ENCODE data around the gene FOXO3. TPM values are rescaled to one million over a fixed set of nuclear protein-coding genes. Genes with fewer than 3 reads are reported as not detected.

FOXO3 gene
- total RNA-seq, 1 donor from 2014 or later = 37.3 TPM

DNA sequence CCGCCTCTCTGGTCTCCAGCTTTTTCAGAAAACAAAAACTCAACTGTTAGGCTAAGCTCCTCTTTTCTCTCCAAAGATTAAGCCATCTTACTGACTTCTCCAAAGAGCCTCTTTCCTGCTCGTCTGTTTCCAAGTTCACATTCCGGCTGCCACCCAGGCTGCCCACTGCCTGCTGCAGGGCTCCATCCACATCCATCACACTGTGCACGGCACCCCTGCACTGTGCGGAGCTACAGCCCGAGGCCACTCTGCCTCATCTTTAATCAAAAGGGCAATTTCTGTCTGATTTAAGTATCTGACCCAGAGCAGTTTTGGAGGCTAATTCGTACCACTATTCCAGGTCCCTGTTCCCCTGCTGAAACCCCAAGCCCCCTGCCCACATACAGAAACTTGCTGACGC lies 145.9 kb downstream of the FOXO3 start:
- Mint-ChIP-seq H3K4me1 (ENCODE audit: low read depth, unreplicated experiment) (peaks cover 2% of the 10 kb centered on the region), H3K27ac (ENCODE audit: unreplicated experiment) (no peak overlapping the region), H3K27me3 (ENCODE audit: low read depth, unreplicated experiment) (peaks cover 14% of the 10 kb centered on the region), H3K4me3 (ENCODE audit: unreplicated experiment) (no peak overlapping the region), H3K36me3 (ENCODE audit: low read depth, unreplicated experiment) (no peaks in the 10 kb centered on the region), H3K9me3 (ENCODE audit: unreplicated experiment) (peaks cover 10% of the 10 kb centered on the region)
- no peak for TF ChIP-seq EZH2 (IDR thresholded peaks at IDR 0.05; ENCODE audit: insufficient read depth, low read length)
- TF ChIP-seq, protein P1, sequence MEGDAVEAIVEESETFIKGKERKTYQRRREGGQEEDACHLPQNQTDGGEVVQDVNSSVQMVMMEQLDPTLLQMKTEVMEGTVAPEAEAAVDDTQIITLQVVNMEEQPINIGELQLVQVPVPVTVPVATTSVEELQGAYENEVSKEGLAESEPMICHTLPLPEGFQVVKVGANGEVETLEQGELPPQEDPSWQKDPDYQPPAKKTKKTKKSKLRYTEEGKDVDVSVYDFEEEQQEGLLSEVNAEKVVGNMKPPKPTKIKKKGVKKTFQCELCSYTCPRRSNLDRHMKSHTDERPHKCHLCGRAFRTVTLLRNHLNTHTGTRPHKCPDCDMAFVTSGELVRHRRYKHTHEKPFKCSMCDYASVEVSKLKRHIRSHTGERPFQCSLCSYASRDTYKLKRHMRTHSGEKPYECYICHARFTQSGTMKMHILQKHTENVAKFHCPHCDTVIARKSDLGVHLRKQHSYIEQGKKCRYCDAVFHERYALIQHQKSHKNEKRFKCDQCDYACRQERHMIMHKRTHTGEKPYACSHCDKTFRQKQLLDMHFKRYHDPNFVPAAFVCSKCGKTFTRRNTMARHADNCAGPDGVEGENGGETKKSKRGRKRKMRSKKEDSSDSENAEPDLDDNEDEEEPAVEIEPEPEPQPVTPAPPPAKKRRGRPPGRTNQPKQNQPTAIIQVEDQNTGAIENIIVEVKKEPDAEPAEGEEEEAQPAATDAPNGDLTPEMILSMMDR (IDR thresholded peaks at IDR 0.05; ENCODE audit: insufficient read depth, low read depth, low read length) = no peak
- no peak for DNase-seq (ENCODE audit: low read depth)
- Histone ChIP-seq H3K4me3 (ENCODE audit: insufficient read depth, low read depth, low read length) (no peak overlapping the region), H3K4me1 (ENCODE audit: insufficient read depth, low read length) (no peaks in the 10 kb centered on the region), H3K27ac (ENCODE audit: low read depth, low read length) (no peak overlapping the region), H3K27me3 (ENCODE audit: insufficient read depth, low read length) (no peaks in the 10 kb centered on the region), H2AFZ (ENCODE audit: low read depth, low read length) (no peak overlapping the region), H3K36me3 (ENCODE audit: insufficient read depth, low read length) (no peaks in the 10 kb centered on the region), H3K9me3 (ENCODE audit: insufficient read depth, low read depth, low read length) (peaks cover 3% of the 10 kb centered on the region), H3K9ac (ENCODE audit: low read length) (no peak overlapping the region), H4K20me1 (ENCODE audit: insufficient read depth, low read length) (no peaks in the 10 kb centered on the region), H3K79me2 (ENCODE audit: insufficient read depth, low read length) (no peaks in the 10 kb centered on the region), H3K4me2 (ENCODE audit: low read length) (no peak overlapping the region)
- FAIRE-seq = no peak

DNA sequence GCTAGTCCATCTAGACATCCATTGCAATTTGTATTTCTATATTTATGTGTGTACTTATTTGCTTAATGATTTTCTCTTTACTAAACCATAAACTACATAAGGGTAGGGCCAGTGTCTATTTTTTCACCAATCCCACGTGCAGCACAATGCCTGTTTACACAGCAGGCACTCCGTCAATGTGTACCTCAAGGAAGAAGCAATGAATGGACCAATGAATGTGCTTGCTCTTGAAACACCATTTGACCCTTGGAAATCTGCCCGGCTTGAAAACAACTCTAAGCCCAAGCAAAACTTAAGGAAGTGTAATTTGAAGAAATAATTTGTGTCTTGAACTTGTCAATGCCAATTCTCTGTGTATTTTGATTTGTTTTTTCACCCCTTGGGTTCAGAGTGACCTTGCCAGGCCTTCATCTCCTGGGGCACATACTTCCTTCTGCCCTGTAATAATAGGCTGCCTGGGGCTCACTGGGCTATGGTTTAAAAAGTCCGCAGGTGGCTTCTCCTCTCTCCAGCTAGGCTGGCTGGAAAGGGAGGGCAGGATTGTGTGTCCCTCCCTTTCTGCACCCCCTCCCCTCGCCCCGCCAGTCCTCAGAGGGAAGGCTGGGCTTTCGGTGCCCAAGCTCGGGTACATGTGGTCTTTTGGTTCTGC lies 146.7 kb downstream of the FOXO3 start:
- no peak overlapping the region for H3K27ac ChIP-seq (ENCODE audit: low read depth, low read length)
- Mint-ChIP-seq H3K4me1 (ENCODE audit: low read depth, unreplicated experiment) (peaks cover 2% of the 10 kb centered on the region), H3K27me3 (ENCODE audit: low read depth, unreplicated experiment) (peaks cover 14% of the 10 kb centered on the region), H3K9me3 (ENCODE audit: unreplicated experiment) (peaks cover 6% of the 10 kb centered on the region), H3K27ac (ENCODE audit: unreplicated experiment) (no peak overlapping the region), H3K4me3 (ENCODE audit: unreplicated experiment) (no peak overlapping the region), H3K36me3 (ENCODE audit: low read depth, unreplicated experiment) (no peaks in the 10 kb centered on the region)
- no peaks in the 10 kb centered on the region for H3K36me3 ChIP-seq (ENCODE audit: insufficient read depth, low read length)
- no peaks in the 10 kb centered on the region for H3K4me1 ChIP-seq (ENCODE audit: insufficient read depth, low read length)
- no peak for DNase-seq (ENCODE audit: low read depth)
- no peaks in the 10 kb centered on the region for H3K27me3 ChIP-seq (ENCODE audit: insufficient read depth, low read length)
- no peak overlapping the region for H3K4me2 ChIP-seq (ENCODE audit: low read length)
- H3K79me2 ChIP-seq (ENCODE audit: insufficient read depth, low read length) = no peaks in the 10 kb centered on the region
- no peak overlapping the region for H3K4me3 ChIP-seq (ENCODE audit: insufficient read depth, low read depth, low read length)
- no peak overlapping the region for H3K9ac ChIP-seq (ENCODE audit: low read length)
- no peaks in the 10 kb centered on the region for H3K9me3 ChIP-seq (ENCODE audit: insufficient read depth, low read depth, low read length)
- H2AFZ ChIP-seq (ENCODE audit: low read depth, low read length) = no peak overlapping the region
- TF ChIP-seq EZH2 (IDR thresholded peaks at IDR 0.05; ENCODE audit: insufficient read depth, low read length) = no peak
- TF ChIP-seq, protein P1 (IDR thresholded peaks at IDR 0.05; ENCODE audit: insufficient read depth, low read depth, low read length) = no peak
- no peaks in the 10 kb centered on the region for H4K20me1 ChIP-seq (ENCODE audit: insufficient read depth, low read length)
- FAIRE-seq = no peak

DNA sequence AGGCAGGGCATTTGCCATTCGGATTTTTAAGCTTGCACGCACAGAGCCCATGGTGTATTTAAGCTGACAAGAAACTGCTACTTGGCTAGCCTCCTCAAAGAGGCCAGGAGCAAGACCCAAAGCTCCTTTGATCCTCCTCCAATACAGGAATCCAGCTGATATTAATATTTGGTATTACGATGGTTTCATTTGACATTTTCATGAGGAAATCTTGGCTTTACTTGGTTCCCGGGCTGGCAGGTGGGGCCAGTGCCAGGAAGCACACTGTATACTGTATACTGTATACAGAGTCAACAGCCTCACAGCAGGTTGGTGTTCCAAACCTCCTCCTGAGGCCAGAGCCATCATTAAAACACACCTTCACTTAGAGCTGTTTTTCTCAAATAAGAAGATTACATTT lies 149.3 kb downstream of the FOXO3 start:
- TF ChIP-seq, protein P1 (IDR thresholded peaks at IDR 0.05; ENCODE audit: insufficient read depth, low read depth, low read length) = no peak
- TF ChIP-seq EZH2 (IDR thresholded peaks at IDR 0.05; ENCODE audit: insufficient read depth, low read length) = no peak
- H3K9ac ChIP-seq (ENCODE audit: low read length) = no peak overlapping the region
- H3K4me1 ChIP-seq (ENCODE audit: insufficient read depth, low read length) = no peaks in the 10 kb centered on the region
- H3K79me2 ChIP-seq (ENCODE audit: insufficient read depth, low read length) = no peaks in the 10 kb centered on the region
- no peaks in the 10 kb centered on the region for H3K9me3 ChIP-seq (ENCODE audit: insufficient read depth, low read depth, low read length)
- H2AFZ ChIP-seq (ENCODE audit: low read depth, low read length) = no peak overlapping the region
- H3K27me3 ChIP-seq (ENCODE audit: insufficient read depth, low read length) = no peaks in the 10 kb centered on the region
- H3K4me3 ChIP-seq (ENCODE audit: insufficient read depth, low read depth, low read length) = no peak overlapping the region
- Mint-ChIP-seq H3K27ac (ENCODE audit: unreplicated experiment) (no peak overlapping the region), H3K27me3 (ENCODE audit: low read depth, unreplicated experiment) (peaks cover 19% of the 10 kb centered on the region), H3K36me3 (ENCODE audit: low read depth, unreplicated experiment) (no peaks in the 10 kb centered on the region), H3K9me3 (ENCODE audit: unreplicated experiment) (peaks cover 5% of the 10 kb centered on the region), H3K4me3 (ENCODE audit: unreplicated experiment) (no peak overlapping the region), H3K4me1 (ENCODE audit: low read depth, unreplicated experiment) (peaks cover 2% of the 10 kb centered on the region)
- no peaks in the 10 kb centered on the region for H4K20me1 ChIP-seq (ENCODE audit: insufficient read depth, low read length)
- H3K36me3 ChIP-seq (ENCODE audit: insufficient read depth, low read length) = no peaks in the 10 kb centered on the region
- no peak overlapping the region for H3K27ac ChIP-seq (ENCODE audit: low read depth, low read length)
- DNase-seq (ENCODE audit: low read depth) (no peak), FAIRE-seq (no peak)
- H3K4me2 ChIP-seq (ENCODE audit: low read length) = no peak overlapping the region
